ENCODE data around the gene OR13G1. TPM values are rescaled to one million over a fixed set of nuclear protein-coding genes. Genes with fewer than 3 reads are reported as not detected.

The OR13G1 gene
- total RNA-seq, 6 experiments from 2014 or later = not detected

DNA sequence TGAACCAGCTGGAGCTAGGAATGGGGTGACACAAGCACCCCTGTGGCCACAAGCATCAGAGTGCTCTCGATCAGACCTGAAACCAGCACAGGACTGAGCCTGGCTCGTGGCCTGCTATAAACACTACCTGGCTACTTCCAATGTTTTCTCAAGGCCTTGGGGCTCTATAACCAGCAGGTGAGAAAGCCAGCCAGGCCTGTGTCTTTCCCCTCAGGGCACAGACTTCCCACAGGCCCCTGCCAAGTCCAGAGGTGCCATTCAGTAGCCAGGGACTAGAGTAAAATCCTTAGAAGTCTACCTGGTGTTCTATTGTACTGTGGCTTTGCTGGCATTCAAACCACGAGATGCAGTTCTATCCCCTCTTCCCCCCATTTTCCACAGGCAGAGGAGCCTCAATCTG lies 51.6 kb downstream of the OR13G1 start:
- no peak for DNase-seq
- Histone ChIP-seq H3K4me3 (no peak overlapping the region), H3K9me3 (no peaks in the 10 kb centered on the region), H3K27me3 (no peaks in the 10 kb centered on the region), H3K36me3 (no peaks in the 10 kb centered on the region), H3K4me1 (no peaks in the 10 kb centered on the region), H3K27ac (no peak overlapping the region)
- no peak for TF ChIP-seq POLR2A (IDR thresholded peaks at IDR 0.05)
- TF ChIP-seq, protein P1, sequence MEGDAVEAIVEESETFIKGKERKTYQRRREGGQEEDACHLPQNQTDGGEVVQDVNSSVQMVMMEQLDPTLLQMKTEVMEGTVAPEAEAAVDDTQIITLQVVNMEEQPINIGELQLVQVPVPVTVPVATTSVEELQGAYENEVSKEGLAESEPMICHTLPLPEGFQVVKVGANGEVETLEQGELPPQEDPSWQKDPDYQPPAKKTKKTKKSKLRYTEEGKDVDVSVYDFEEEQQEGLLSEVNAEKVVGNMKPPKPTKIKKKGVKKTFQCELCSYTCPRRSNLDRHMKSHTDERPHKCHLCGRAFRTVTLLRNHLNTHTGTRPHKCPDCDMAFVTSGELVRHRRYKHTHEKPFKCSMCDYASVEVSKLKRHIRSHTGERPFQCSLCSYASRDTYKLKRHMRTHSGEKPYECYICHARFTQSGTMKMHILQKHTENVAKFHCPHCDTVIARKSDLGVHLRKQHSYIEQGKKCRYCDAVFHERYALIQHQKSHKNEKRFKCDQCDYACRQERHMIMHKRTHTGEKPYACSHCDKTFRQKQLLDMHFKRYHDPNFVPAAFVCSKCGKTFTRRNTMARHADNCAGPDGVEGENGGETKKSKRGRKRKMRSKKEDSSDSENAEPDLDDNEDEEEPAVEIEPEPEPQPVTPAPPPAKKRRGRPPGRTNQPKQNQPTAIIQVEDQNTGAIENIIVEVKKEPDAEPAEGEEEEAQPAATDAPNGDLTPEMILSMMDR (IDR thresholded peaks at IDR 0.05) = no peak
- WGBS (ENCODE audit: insufficient coverage, low coverage, low lambda C conversion rate, missing lambda C conversion rate) = 17% methylated on average over 3 of the region's 3 CpGs
- ATAC-seq = no peak
- intact Hi-C loops (cut with DNase I) = no loop called here

Other genes starting within 250 kb of the OR13G1 start
- not detected for gene OR2B11, start 221.6 kb downstream of the OR13G1 start, total RNA-seq
- not detected for gene OR2C3, start 143.3 kb downstream of the OR13G1 start, total RNA-seq
- gene GCSAML, start 130.6 kb downstream of the OR13G1 start, total RNA-seq = under 1 TPM in 1 of 6 experiments, not detected in 5; 0.24 TPM
- gene OR2G2, start 91.4 kb downstream of the OR13G1 start, total RNA-seq = not detected
- not detected for gene OR2G3, start 74.2 kb downstream of the OR13G1 start, total RNA-seq
- not detected for gene OR6F1, start 36.9 kb upstream of the OR13G1 start, total RNA-seq
- gene OR14K1, start 58.9 kb upstream of the OR13G1 start, total RNA-seq = not detected
- gene OR14A2, start 68.4 kb upstream of the OR13G1 start, total RNA-seq = not detected
- gene OR1C1, start 80.8 kb upstream of the OR13G1 start, total RNA-seq = not detected
- gene OR14A16, start 144.4 kb upstream of the OR13G1 start, total RNA-seq = not detected
- not detected for gene OR11L1, start 162.2 kb upstream of the OR13G1 start, total RNA-seq
- gene TRIM58, start 177.4 kb upstream of the OR13G1 start, total RNA-seq = 1 to 10 TPM in 3 of 6 experiments, under 1 TPM in 2, not detected in 1; 0.29 to 5.5 (median 2.1) TPM
- 1 to 10 TPM in 1 of 6 experiments, under 1 TPM in 2, not detected in 3; 0.24 to 1.2 (median 0.43) TPM for gene OR2W3, start 215.8 kb upstream of the OR13G1 start, total RNA-seq
- not detected for gene OR2T8, start 240.5 kb upstream of the OR13G1 start, total RNA-seq
- not detected for gene OR2AJ1, start 245.2 kb upstream of the OR13G1 start, total RNA-seq

Data from right lobe of liver (tissue), 6 donors.